GM19351 (cell line): ENCODE data around the gene ESM1.
"Not testable (repeated sequence)": the region's sequence is repeated elsewhere in the genome, so short reads cannot be mapped to it uniquely, and the experiment has no call there.

Experiments
- ATAC-seq: cut with Tn5 transposase; IDR thresholded peaks from one replicate; pipeline ENCODE4 v1.9.1; 2021; ENCODE audit warnings: mild to moderate bottlenecking, moderate library complexity; ENCODE audit not compliant: unreplicated experiment

ESM1 gene, protein sequence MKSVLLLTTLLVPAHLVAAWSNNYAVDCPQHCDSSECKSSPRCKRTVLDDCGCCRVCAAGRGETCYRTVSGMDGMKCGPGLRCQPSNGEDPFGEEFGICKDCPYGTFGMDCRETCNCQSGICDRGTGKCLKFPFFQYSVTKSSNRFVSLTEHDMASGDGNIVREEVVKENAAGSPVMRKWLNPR

DNA sequence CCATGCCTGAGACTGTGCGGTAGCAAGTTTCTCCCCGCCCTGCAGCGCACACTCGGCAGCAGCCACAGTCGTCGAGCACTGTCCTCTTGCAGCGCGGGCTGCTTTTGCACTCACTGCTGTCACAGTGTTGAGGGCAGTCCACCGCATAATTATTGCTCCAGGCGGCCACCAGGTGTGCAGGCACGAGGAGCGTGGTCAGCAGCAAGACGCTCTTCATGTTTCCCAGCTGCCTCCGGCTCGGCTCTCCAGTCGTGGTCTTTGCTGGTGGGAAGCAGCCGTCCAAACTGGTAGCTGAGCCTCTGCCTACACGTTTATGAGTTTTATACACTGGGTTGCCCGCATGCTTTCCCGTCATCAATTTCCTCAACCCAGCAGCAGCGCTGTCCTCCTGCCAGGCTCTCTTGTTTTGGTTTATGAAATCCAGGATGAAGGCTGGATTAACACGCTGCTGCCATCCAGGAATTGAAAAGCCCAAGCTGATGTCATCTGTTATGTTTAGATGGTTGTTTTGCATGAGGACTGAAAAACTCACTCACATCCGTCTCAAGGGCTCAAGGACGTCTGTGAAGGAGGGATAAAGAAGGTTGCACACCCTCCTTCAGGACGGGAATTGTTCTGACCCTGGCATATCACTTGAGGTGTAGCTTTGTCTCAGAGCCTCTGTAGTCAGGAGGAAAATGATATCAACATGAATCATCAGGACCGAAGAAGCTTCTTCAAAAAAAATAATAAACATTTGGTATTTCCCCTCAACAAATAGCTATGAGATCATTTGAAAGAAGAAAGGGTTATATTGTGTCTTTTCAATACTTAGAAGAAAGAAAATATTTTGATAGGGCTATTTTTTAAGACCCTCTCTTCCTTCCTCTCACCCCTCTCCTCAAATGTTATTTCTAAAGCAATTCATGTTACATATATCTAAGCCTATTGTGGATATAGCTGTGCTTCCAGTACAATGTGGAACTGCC lies at the start of gene ESM1:
Gene ESM1, minus strand, starts transcription at position 293 of the 968 bp plus-strand sequence. Its CDS starts 76 bp downstream, at position 217.
- ATAC-seq: no peak

GRCh38 chr5:55033568-55033967 lies 48.2 kb upstream of the ESM1 start:
- ATAC-seq: no peak

DNA sequence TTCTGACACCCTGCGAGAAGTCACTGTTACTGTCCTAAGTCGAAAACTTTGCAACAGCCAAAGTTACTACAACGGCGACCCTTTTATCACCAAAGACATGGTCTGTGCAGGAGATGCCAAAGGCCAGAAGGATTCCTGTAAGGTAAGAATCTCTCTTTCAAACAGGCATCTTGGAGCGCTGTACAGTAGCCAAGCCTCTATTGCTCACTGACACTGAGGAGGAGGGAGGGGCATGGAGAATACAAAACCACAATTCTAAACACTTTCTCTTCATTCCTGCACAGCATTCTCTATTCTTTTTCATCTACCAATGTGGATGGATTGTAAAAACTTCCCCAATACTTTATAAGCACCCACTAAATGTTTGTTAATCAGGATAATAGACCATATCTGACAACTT lies 46.1 kb upstream of the ESM1 start:
- no peak for ATAC-seq

- ATAC-seq: no peak
Measured at GRCh38 chr5:55030676-55031369, 45.4 kb upstream of the ESM1 start.

GRCh38 chr5:55030220-55030619 lies 44.8 kb upstream of the ESM1 start:
- ATAC-seq: no peak

DNA sequence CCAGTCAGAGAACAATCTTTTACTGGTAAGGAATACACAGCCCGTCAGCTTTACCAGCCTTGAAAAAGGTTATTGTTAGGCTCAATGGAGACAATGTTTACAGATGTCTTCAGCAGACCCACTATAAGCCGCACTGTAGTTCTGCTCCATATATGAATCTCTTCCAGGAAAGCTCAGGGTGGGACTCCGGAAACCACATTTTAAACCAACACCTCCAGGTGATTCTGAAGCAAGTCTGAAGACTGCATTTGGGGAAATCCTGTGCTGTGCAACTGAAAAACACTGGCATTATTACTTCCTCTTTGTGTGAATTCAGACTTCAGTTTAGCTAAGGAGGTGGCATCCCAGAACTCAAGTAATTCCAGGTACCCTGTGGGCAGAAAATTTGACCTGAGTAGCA lies 42.2 kb upstream of the ESM1 start:
- ATAC-seq: no peak

DNA sequence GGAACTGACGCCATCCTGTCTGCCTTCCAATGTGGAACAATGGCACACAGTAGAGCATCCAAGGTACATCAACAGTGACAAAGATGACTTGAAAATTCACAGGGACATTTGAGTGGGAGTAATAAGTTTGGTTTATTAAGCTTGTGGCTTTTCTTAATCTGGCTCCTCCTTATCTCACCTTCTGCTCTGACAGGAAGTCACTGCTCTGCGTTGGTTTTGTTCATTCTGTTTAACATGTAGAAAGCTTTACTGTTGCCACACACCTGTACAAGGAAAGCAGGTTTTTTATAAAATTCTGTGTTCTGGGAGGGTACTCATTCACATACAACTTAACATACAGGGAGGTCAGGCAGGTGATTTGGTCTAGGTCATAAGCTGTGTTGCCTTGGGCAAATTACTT lies 37.1 kb upstream of the ESM1 start:
- ATAC-seq: no peak

GRCh38 chr5:55021821-55022220 lies 36.4 kb upstream of the ESM1 start:
- ATAC-seq: no peak

GRCh38 chr5:55021410-55021809 lies 36.0 kb upstream of the ESM1 start:
- ATAC-seq: no peak

DNA sequence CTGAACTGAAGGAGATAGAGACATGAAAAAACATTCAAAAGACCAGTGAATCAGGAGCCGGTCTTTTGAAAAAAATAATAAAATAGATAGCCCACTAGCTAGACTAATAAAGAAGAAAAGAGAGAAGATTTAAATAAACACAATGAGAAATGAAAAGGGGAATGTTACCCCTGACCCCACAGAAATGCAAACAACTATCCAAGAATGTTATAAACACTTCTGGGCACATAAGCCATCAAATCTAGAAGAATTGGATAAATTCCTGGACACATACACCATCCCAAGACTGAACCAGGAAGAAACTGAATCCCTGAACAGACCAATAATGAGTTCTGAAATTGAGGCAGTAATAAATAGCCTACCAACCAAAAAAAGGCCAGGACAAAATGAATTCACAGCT lies 24.8 kb upstream of the ESM1 start:
- ATAC-seq: not testable (repeated sequence)

DNA sequence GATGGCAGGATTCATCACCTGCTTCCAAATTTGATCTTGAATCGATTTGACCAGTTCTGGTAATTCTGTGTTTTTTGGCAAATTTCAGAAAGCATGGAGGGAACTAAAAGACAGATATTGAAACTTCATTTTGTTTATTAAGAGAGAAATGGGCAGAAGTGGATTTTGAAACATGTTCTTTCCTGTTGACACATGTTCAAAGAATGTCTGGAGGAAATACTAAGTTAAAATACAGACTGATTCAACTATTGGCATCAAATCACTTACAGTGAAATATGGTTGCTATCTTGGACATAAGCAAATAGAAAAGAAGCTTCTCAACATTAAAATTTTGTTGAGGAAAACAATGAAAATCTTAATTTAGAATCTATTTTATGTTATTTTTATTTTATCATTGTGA lies 19.3 kb upstream of the ESM1 start:
- no peak for ATAC-seq

GRCh38 chr5:55003432-55004065 lies 18.2 kb upstream of the ESM1 start:
- ATAC-seq: no peak

GRCh38 chr5:55002166-55002565 lies 16.8 kb upstream of the ESM1 start:
- ATAC-seq: not testable (repeated sequence)

DNA sequence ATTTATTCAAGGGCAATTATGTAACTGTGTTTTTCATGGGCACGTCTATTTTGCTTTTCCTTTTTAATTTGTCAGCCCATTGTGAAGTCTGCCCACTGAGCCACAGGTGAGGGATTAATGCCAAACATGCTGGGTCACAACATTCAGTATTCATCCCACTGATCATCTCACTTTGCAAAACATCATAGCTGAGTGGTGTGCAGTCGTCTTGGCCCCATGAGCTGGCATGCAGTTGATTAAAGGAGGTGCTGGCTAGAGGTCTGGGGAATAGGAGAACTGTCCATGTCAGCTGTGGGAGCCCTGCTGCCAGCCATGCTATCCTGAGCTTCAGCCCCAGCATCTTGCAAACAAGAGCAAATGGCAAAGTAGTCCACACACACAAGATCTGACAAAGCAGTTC lies 11.7 kb upstream of the ESM1 start:
- no peak for ATAC-seq

GRCh38 chr5:54996466-54996865 lies 11.1 kb upstream of the ESM1 start:
- ATAC-seq: no peak

GRCh38 chr5:54995168-54995567 lies 9.8 kb upstream of the ESM1 start:
- no peak for ATAC-seq

DNA sequence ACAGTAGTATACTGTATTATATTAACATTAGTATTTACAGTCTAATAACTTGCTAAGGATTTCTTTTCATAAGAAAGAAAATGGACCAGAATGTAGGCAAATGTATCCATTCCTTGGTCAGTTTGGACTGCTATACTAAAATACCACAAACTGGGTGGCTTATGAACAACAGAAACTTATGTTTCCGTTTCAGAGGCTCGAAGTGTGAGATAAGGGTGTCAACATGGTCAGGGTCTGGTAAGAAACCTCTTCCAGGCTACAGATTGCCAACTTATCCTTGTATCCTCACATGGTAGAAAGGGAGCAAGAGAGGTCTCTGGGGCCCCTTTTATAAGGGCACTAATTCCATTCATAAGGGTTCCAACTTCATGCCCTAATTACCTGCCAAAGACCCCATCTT lies 9.2 kb upstream of the ESM1 start:
- no peak for ATAC-seq

DNA sequence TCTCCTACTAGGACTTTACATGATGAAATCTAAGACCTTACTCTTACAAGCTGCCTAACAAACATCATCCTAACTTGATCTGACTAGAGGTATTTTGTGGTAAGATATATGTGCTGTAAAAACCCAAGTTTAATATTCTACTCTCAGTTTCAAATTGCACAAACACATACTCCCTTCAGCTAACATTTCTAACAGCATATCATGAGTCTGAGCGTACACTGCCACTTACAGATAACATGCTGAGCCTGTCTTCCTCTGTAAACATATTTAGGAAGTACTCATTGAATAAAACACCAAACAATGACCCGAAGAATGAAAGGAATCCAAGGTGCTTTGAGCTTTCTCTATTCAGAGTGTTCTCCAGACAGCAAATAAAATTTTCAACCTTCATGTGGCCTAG lies 7.9 kb upstream of the ESM1 start:
- no peak for ATAC-seq

DNA sequence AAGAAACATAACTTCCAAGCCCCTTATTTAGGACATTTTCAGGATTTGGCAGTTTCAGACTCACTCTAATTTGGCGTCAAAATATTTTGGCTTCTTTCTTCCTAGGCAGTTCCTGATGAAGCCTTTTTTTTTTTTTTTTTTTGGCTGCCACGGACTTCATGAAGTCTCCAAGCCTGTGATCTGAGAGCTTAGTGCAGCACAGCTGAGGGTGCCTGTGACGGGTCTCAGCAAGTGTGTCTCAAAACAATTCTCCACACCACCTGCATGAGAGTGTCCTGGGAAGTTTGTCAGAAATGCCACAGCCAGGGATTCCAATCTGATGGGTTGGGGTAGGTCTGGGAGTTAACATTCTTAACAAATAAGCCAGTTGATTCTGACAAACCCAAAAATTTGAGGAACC lies 6.0 kb upstream of the ESM1 start:
- ATAC-seq: no peak

DNA sequence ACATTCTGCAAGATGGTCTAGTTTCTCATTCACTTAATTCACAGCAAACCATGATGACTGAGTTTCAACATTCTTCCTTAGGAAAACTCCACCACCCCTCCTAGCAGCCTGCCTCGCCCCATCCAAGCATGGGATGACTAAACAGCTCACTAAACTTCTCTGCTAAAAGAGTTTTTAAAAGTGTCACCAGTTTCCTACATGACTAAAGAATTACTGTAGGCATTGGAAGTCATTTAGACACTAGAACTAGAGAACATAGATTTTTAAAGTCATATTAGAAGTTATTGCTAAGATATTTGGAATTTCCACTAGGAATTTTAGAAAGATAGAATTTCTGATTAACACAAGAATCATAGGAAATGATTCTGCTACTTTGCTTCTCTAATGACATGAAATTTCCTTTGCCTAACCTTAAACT lies 5.5 kb upstream of the ESM1 start:
- no peak for ATAC-seq

DNA sequence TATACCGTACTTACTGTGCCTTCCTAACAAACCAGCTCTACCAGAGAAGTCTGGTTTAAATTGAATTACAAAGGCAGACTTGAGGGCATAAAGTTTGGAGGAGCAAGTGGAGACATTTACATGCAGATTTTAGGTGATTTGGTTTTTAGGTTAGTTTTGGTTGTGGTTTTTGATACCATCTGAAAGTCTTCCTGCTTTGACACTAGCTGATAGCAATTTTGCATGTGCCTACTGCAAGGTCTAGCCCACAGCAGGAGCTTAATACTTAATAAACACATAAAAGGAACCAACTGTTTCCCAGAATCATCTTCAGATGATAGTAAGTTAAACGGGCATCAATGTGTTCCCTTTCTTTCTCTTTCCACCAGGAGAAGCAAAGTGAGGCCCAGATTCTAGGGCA lies 3.4 kb upstream of the ESM1 start:
- ATAC-seq: no peak
